HG02588 (cell line): ENCODE data around the gene OR8A1.

Experiments used
- ATAC-seq: cut with Tn5 transposase; IDR thresholded peaks from one replicate; pipeline ENCODE4 v1.9.1; 2021; ENCODE audit warnings: mild to moderate bottlenecking, moderate library complexity; ENCODE audit not compliant: unreplicated experiment

Gene OR8A1

GRCh38 chr11:124569697-124570096, at the start of gene OR8A1:
TSS of gene OR8A1 (plus strand) at chr11:124569997. CDS start at chr11:124570120, 123 bp downstream.
- no peak for ATAC-seq

- no peak for ATAC-seq
Measured at GRCh38 chr11:124520550-124520854, 49.3 kb upstream of the OR8A1 start.

- no peak for ATAC-seq
Measured at GRCh38 chr11:124533626-124534025, 36.2 kb upstream of the OR8A1 start.

- no peak for ATAC-seq
Measured at GRCh38 chr11:124534051-124534450, 35.7 kb upstream of the OR8A1 start.

- no peak for ATAC-seq
Measured at GRCh38 chr11:124535552-124536232, 34.1 kb upstream of the OR8A1 start.

GRCh38 chr11:124536520-124536919, 33.3 kb upstream of the OR8A1 start:
- ATAC-seq, result no peak

GRCh38 chr11:124538019-124538418, 31.8 kb upstream of the OR8A1 start:
- no peak for ATAC-seq

- no peak for ATAC-seq
Measured at GRCh38 chr11:124541204-124541603, 28.6 kb upstream of the OR8A1 start.

GRCh38 chr11:124543145-124543544, 26.7 kb upstream of the OR8A1 start:
- no peak for ATAC-seq

GRCh38 chr11:124543554-124543953, 26.2 kb upstream of the OR8A1 start, which contains the start of gene OR8B12:
TSS of gene OR8B12 (minus strand) at chr11:124543654. CDS start at chr11:124543654, 0 bp downstream.
- no peak for ATAC-seq

GRCh38 chr11:124551189-124551588, 18.6 kb upstream of the OR8A1 start:
- no peak for ATAC-seq

GRCh38 chr11:124551987-124552386, 17.8 kb upstream of the OR8A1 start:
- ATAC-seq, result no peak

GRCh38 chr11:124556828-124557227, 13.0 kb upstream of the OR8A1 start:
- ATAC-seq, result no peak

GRCh38 chr11:124570160-124570559, 363 bp downstream of the OR8A1 start:
- ATAC-seq, result no peak

- no peak for ATAC-seq
Measured at GRCh38 chr11:124577716-124578427, 8.1 kb downstream of the OR8A1 start.

- no peak for ATAC-seq
Measured at GRCh38 chr11:124578761-124579160, 9.0 kb downstream of the OR8A1 start.

GRCh38 chr11:124581817-124582216, 12.0 kb downstream of the OR8A1 start:
- ATAC-seq, result no peak

- ATAC-seq, result no peak
Measured at GRCh38 chr11:124582565-124582964, 12.8 kb downstream of the OR8A1 start.

- no peak for ATAC-seq
Measured at GRCh38 chr11:124583781-124584180, 14.0 kb downstream of the OR8A1 start.

- no peak for ATAC-seq
Measured at GRCh38 chr11:124584681-124585372, 15.0 kb downstream of the OR8A1 start.

- ATAC-seq, result no peak
Measured at GRCh38 chr11:124586238-124586860, 16.6 kb downstream of the OR8A1 start.
